ENCODE data around the gene FRMPD1. TPM values are rescaled to one million over a fixed set of nuclear protein-coding genes. Genes with fewer than 3 reads are reported as not detected.
A peak's percentile ranks its signal among the peaks of the same experiment; 100 is the strongest.

FRMPD1 gene
- total and polyA plus RNA-seq, 2 of the 13 experiments (the other 11 are each of a cell fraction or from before 2014, with no cell fraction given) = not detected

- no peak; the same call in 1 of the 2 replicates for TF ChIP-seq PRMT3 (CRISPR knock-in tag; IDR thresholded peaks at IDR 0.05; ENCODE audit: borderline replicate concordance, low read depth)
- TF ChIP-seq ZNF737 (CRISPR knock-in tag; IDR thresholded peaks at IDR 0.05; ENCODE audit: borderline replicate concordance) = no peak
- TF ChIP-seq ZNF652 (CRISPR knock-in tag; IDR thresholded peaks at IDR 0.05; ENCODE audit: borderline replicate concordance, low read depth) = no peak
- TF ChIP-seq ZNF260 (CRISPR knock-in tag; IDR thresholded peaks at IDR 0.05; ENCODE audit: borderline replicate concordance, low read depth) = no peak
- TF ChIP-seq NR2F1 (CRISPR knock-in tag; IDR thresholded peaks at IDR 0.05) = no peak
- peak; percentile 88 for TF ChIP-seq MYC (CRISPR knock-in tag; IDR thresholded peaks at IDR 0.05; ENCODE audit: borderline replicate concordance)
- 0 out of 2 replicates have a peak, but pooled peaks have one; percentile 69 for TF ChIP-seq ZNF589 (CRISPR knock-in tag; conservative IDR thresholded peaks at IDR 0.05)
- no peak for TF ChIP-seq ZBTB37 (CRISPR knock-in tag; IDR thresholded peaks at IDR 0.05)
- peak; percentile 2; the same call in 1 of the 2 replicates for TF ChIP-seq NFYB (CRISPR knock-in tag; IDR thresholded peaks at IDR 0.05)
- TF ChIP-seq CCAR2 (optimal IDR thresholded peaks at IDR 0.05; ENCODE audit: low read depth, low read length) = no peak
- TF ChIP-seq LRRFIP1 (CRISPR knock-in tag; conservative IDR thresholded peaks at IDR 0.05) = 0 out of 2 replicates have a peak, but pooled peaks have one; percentile 29
- TF ChIP-seq ZNF362 (CRISPR knock-in tag; IDR thresholded peaks at IDR 0.05; ENCODE audit: borderline replicate concordance) = peak; percentile 57; the same call in 1 of the 2 replicates
- peak; percentile 21 for TF ChIP-seq KDM4B (CRISPR knock-in tag; IDR thresholded peaks at IDR 0.05)
- no peak for TF ChIP-seq REXO4 (CRISPR knock-in tag; IDR thresholded peaks at IDR 0.05; ENCODE audit: borderline replicate concordance)
- no peak; the same call in 1 of the 2 replicates for TF ChIP-seq ZNF264 (CRISPR knock-in tag; IDR thresholded peaks at IDR 0.05)
- TF ChIP-seq ARNTL (CRISPR knock-in tag; IDR thresholded peaks at IDR 0.05) = peak; percentile 55; the same call in 1 of the 2 replicates
- no peak for TF ChIP-seq SMYD3 (CRISPR knock-in tag; IDR thresholded peaks at IDR 0.05)
- no peak for TF ChIP-seq ZNF367 (CRISPR knock-in tag; IDR thresholded peaks at IDR 0.05; ENCODE audit: borderline replicate concordance)
- peak; percentile 79; the same call in 1 of the 3 replicates for TF ChIP-seq MXI1 (IDR thresholded peaks at IDR 0.05; ENCODE audit: borderline replicate concordance, low read depth, low read length)
- 0 out of 2 replicates have a peak, but pooled peaks have one; percentile 57 for TF ChIP-seq ZNF619 (CRISPR knock-in tag; IDR thresholded peaks at IDR 0.05)
- no peak for TF ChIP-seq ZSCAN29 (CRISPR knock-in tag; conservative IDR thresholded peaks at IDR 0.05)
- no peak; the same call in 1 of the 2 replicates for TF ChIP-seq ZBTB38 (CRISPR knock-in tag; IDR thresholded peaks at IDR 0.05)
- TF ChIP-seq DNMT3B (CRISPR knock-in tag; conservative IDR thresholded peaks at IDR 0.05) = no peak; the same call in 1 of the 2 replicates
- TF ChIP-seq ARNT2 (CRISPR knock-in tag; IDR thresholded peaks at IDR 0.05; ENCODE audit: low read depth) = peak; percentile 86
- TF ChIP-seq ELF1 (CRISPR knock-in tag; IDR thresholded peaks at IDR 0.05) = peak; percentile 96
Observed at GRCh38 chr9:37784616-37785483, 134.1 kb downstream of the FRMPD1 start, which contains the start of gene EXOSC3 (continued).

Measured in HepG2 (cell line).